ENCODE results near the gene KCTD7.

- TF ChIP-seq EZH2 (IDR thresholded peaks at IDR 0.05; ENCODE audit: borderline replicate concordance, low read depth, low read length, severe bottlenecking) (no peak), CTCF (IDR thresholded peaks at IDR 0.05; ENCODE audit: borderline replicate concordance, extremely low read depth, low read length, poor library complexity, severe bottlenecking) (no peak)
Measured at GRCh38 chr7:66679633-66680244, 51.1 kb downstream of the KCTD7 start.
